NOMO-1 (cell line): Measurements from ENCODE around the gene UBAP1.
A peak's percentile ranks its signal among the peaks of the same experiment; 100 is the strongest.
"Not testable (repeated sequence)": the region's sequence is repeated elsewhere in the genome, so short reads cannot be mapped to it uniquely, and the experiment has no call there.

Experiments
- DNase-seq, 2 experiments: peaks; one replicate each; lab custom pipeline; 2025; ENCODE audit not compliant: unreplicated experiment in 2 of 2; lab: John Stamatoyannopoulos, UW

Gene UBAP1

DNA sequence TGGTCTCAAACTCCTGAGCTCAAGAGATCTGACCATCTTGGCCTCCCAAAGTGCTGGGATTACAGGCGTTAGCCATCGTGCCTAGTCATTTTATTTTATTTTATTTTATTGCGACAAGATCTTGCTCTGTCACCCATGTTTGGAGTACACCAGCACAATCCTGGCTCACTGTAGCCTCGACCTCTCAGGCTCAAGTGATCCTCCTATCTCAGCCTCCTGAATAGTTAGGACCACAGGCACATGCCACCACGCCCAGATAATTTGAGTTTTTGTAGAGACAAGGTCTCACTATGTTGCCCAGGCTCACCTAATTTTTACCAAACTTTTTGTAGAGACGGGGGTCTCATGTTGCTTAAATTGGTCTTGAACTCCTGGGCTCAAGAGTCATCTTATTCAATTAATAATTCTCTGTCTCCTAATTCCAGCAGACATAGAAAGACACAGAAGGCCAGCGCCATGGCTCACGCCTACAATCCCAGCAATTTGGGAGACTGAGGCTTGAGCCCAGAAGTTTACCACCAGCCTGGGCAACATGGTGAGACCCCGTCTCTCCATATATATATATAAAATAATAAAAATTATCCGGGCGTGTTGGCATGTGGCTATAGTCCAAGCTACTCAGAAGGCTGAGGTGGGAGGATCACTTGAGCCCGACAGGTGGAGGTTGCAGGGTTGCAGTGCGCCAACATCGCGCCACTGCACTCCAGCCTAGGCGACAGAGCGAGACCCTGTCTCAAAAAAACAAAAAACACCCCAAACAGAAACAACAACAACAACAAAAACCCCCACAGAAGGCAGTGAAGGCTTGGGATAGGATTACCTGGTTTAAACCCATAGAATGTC, 1.0 kb upstream of the UBAP1 start:
- no peak for DNase-seq

DNA sequence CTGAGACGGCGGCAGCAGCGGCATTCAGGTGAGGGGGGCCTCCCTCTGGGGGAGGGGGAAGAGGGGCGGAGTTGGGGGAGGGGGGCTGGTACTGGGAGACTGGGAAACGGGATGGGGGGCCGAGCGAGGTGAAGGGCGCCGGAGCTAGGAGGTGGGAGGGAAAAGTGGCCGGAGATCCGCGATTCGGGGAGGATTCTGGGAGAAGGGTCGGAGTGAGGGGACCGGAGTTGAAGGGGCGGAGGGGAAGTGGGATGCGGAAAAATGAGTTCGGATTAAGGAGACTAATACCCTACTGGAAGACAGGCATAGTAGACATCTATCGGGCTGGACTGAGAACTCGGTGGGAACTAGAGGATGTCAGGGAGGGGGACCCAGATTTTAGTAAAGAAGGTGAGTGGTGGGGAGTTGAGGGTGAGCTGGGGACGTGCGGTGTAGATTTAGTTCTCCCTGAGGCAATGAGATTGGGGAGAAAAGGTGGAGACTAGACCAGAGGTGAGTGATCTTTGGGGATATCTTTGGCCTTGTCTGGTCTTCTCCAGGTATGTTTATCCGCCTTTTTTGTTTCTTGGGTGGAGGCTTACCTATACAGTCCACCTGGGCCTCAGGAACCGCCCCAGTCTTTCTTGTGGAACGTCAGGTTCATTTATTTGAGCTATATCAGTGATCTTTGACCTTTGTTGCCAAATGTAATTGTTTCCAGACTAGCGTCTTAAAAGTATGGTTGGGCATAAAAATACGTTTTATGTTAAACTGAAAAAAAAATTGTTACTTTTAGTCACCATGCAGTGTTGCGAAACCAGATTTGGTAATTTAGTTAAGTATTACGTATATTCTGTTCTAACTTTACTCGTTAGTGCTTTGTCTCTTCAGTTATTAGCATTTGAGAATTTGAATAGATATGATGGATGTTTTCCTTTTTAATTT, 632 bp downstream of the UBAP1 start:
- peak; percentile 45 to 87 for DNase-seq

DNA sequence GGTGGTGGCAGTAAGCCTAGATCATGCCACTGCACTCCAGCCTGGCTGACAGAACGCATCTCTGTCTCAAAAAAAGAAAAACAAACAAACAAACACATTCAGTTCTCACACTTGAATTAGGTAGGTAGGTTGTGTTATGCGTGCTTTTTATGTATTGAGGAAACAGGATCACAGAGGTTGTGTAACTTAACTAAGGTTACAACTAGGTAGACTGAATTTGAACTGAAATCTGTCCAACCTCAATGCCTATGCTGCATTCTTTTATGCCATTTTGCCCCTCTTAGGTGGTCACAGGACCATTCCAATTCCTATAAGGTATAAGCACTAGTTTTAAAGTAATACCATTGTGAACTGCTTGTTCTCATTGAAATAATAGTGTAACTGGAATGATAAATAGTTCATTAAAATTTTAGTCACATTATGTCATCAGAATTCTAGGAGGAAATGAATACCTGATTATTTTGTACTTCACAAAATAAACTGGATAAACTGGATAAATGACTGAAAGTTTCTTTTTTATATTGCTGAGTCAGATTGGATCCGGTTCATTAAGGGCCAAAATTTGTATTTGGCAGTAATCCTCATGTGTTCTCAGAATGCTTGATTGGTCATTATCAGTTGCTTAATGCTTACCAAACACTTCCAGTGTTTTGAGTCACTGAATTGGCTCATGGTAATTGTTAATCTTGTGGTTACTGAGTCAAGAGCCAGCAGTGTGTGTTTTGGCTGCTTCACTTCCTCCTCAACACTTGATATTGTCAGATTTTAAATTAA, 7.1 kb downstream of the UBAP1 start:
- peak; percentile 81 to 99 for DNase-seq

DNA sequence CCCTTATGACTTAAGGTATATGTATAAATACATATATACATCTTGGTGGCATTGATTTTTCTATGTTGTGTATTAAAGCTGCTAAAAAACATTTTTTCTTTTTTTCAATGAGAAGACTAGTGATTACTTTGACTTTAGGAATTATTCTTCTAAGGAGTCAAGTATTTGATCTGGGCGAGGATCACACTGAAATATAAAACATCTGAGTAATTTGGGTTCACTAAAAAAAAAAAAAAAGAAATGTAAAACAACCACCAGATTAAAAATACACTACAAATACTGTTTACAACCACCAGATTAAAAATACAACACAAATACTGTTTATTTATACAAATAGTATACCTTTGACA, 9.0 kb downstream of the UBAP1 start:
- DNase-seq: no peak

DNA sequence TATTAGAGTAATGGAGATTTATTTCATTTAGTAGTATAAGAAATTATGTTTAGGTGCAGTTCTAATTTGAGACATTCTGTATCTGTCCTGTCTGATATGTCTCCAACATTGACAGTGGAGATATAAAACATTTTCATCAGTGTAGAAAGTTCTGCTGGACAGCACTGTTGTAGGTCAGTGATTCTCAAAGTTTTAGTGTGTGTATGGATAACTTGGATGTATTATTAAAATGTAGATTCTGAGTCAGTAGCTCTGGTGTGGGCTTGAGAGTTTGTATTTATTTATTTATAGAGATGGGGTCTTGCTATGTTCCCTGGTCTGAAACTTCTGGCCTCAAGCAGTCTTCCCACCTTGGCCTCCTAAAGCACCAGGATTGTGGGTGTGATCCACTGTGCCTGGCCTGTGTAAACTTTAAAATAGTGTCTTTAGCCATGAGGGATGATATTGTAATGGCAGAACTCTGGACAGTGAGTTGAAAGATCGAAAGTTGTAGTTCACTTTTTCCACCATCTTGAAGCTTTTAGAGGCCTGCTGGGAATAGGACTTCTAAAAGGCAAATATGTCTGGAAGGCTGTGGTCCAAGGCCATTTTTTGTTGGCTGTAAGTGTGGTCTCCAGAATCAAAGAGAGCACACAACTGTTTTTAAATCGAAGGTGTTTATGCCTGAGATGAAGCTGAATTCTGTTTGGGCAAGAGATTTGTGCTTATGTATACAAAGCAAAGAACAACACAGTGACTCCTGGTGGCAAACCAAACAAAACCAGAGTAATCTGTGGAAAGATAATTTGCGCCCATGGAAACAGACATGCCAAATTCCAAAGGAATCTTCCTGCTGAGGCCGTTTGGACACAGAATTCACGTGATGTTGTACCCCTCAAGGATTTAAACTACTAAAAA, 12.4 kb downstream of the UBAP1 start:
- no peak for DNase-seq

DNA sequence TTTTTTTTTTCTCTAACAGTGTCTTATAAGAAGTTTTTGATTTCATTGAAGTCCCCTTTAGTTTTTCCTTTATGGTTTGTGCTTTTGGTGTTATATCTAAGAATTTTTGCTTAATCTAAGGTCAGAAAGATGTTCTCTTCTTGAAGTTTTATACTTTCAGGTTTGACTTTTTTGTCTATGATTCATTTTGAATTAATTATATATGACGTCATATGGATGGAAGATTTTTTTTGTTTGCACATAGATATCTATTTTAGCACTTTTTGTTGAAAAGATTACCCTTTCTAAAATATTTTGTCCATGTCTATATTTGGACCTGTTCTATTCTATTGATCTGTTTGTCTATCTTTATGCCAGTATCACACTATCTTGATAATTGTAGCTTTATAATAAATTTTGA, 16.3 kb downstream of the UBAP1 start:
- no peak for DNase-seq

DNA sequence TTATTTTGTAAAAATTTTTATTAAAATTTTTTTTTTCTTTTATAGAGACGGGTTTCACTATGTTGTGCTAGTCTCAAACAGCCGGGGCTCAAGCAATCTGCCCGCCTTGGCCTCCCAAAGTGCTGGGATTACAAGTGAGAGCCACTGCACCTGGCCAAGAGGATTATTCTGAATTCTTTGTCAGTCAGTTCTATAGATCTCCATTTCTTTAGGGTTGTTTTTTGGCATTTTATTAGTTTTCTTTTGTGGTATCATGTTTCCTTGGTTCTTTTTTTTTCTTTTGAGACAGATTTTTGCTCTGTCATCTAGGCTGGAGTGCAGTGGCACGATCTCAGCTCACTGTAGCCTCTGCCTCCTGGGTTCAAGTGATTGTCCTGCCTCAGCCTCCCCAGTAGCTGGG, 18.4 kb downstream of the UBAP1 start:
- DNase-seq: not testable (repeated sequence)

GRCh38 chr9:34197756-34198711, 19.2 kb downstream of the UBAP1 start:
- peak in 1 of 2 experiments; percentile 16 for DNase-seq

- no peak for DNase-seq
Measured at GRCh38 chr9:34200092-34200491, 21.2 kb downstream of the UBAP1 start.

GRCh38 chr9:34203275-34203991, 24.6 kb downstream of the UBAP1 start:
- no peak for DNase-seq

- no peak for DNase-seq
Measured at GRCh38 chr9:34203992-34204635, 25.3 kb downstream of the UBAP1 start.

- DNase-seq: no peak
Measured at GRCh38 chr9:34205102-34205501, 26.3 kb downstream of the UBAP1 start.

DNA sequence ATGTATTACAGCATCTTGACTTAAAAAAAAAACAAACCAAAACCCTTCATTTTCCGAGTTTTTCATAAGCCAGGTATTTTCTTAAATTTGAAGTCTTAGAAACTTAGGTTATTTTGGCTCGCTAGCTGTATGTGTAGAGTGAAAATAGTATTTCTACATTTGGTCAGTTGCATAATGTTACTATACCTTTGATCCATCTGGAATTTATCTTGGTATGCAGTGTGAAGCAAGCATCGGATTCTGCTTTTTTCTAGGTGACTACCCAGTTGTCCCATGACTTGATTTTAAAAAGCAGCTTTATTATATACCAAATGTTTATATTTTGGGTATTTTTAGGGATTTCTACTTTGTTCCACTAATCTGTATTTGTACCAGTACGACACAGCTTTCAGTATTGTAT, 27.7 kb downstream of the UBAP1 start:
- DNase-seq: no peak

DNA sequence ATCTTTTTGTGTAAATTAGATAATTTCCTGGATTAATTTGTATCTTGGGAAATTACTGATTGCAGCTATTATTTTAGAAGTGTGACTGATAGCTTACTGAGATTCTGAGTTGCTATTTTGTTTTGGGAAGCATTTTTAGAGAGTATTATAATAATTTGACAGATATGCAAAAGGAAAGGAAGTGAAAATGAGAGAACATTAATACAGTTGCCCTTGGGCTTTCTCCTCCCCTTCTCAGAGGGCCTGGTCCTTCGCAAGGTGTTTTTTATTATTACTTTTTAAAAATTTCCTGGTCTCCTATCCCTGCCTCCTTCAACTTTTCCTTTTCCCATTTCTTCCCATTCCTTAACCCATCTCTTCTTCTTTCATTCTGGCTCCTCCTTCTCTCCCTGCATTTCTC, 32.6 kb downstream of the UBAP1 start:
- DNase-seq: peak in 1 of 2 experiments; percentile 30

DNA sequence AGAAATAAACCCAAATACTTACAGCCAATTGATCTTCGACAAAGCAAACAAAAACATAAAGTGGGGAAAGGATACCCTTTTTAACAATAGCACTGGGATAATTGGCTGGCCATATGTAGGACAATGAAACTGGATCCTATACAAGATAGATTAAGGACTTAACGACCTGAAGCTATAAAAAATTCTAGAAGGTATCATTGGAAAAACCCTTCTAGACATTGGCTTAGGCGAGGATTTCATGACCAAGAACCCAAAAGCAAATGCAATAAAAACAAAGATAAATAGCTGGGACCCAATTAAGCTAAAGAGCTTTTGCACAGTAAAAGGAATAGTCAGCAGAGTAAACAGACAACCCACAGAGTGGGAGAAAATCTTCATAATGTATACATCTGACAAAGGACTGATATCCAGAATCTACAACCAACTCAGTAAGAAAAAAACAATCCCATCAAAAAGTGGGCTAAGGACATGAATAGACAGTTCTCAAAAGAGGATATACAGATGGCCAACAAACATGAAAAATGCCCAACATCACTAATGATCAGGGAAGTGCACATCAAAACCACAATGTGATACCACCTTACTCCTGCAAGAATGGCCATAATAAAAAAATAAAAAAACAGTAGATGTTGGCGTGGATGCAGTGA, 35.6 kb downstream of the UBAP1 start:
- DNase-seq: not testable (repeated sequence)

DNA sequence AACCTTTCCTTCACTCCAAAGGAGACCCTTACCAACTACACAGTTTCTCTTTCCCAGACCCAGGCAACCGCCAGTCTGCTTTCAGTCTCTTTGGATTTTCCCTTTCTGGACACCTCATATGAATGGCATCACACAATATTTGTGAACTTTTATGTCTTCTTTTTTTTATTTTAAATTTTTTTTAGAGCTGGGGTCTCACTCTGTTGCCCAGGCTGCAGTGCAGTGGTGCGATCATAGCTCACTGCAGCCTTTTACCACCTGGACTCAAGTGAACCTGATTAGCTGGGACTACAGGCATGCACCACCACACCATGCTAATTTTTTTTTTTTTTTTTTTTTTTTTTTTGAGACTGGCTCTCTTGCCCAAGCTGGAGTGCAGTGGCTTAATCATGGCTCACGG, 37.5 kb downstream of the UBAP1 start:
- no peak for DNase-seq

- DNase-seq: not testable (repeated sequence)
Measured at GRCh38 chr9:34217015-34217414, 38.2 kb downstream of the UBAP1 start.
